H1 (cell line): Measurements from ENCODE around the gene FGF19. TPM values are rescaled to one million over a fixed set of nuclear protein-coding genes. Genes with fewer than 3 reads are reported as not detected.

Experiments used
- CBX8 ChIP-seq: fragments of 300-800, 300-1000 bp; sonication (generic); IDR thresholded peaks from 2 replicates; pipeline ENCODE4 v1.7.1; 2016; ENCODE audit warnings: low read depth, low read length, borderline replicate concordance
- CREB1 ChIP-seq: IDR thresholded peaks from 2 replicates; pipeline ENCODE4 v1.6.1; 2012; ENCODE audit warnings: inconsistent platforms
- SP1 ChIP-seq: IDR thresholded peaks from 2 replicates; pipeline ENCODE4 v1.6.1; 2011; ENCODE audit warnings: low read depth, low read length
- SRF ChIP-seq: IDR thresholded peaks from 2 replicates; pipeline ENCODE4 v1.6.1; 2011; ENCODE audit warnings: mild to moderate bottlenecking, low read depth, low read length, moderate library complexity
- TCF12 ChIP-seq: IDR thresholded peaks from 2 replicates; pipeline ENCODE4 v1.6.1; 2011; ENCODE audit warnings: low read depth, mild to moderate bottlenecking, low read length
- polyA plus RNA-seq, 7 experiments: library from polyadenylated mRNA; depleted of rRNA in 3 of 7; stranded (reverse) in 5 of 7; unstranded in 2 of 7; fragments of >200 nt in 5 of 7; fragments of 200-250 nt in 2 of 7; gene quantifications; 1 replicate in 5 of 7; 2 replicates in 1 of 7; 4 replicates in 1 of 7; pipeline versions ENCODE4 v1.2.1 to v1.2.3, GENCODE V29; 2011 to 2013; ENCODE audit warnings: missing spikeins in 2 of 7, mixed read lengths in 2 of 7
- total RNA-seq: library from RNA; stranded (reverse); fragmentation: NEBNext Ultra II Directional; extraction: Animal tissue kit (Norgen Biotek cat#: 25700); gene quantifications from 2 replicates; pipeline ENCODE4 v1.2.1, GENCODE V29; 2021

Gene FGF19
- total and polyA plus RNA-seq, 2 of the 8 experiments (the other 6 are each of a cell fraction or from before 2014, with no cell fraction given) = 9.6 to 14.8 TPM

DNA sequence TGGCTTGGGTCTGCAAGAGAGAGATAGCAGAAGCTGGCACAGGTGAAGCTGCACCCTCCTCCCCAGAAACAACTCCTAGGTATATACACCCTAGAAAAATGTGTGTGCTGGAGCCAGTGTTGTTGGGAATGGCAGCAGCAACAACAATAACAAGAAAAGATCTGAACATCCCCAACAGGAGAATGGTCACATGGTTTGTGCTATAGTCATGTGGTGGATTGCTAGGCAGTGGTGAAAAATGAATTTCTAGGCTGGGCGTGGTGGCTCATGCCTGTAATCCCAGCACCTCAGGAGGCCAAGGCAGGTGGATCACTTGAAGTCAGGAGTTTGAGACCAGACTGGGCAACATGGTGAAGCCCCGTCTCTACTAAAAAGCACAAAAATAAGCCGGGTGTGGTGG is 31.0 kb upstream of the FGF19 start (continued):
- TF ChIP-seq TCF12 (no peak), CREB1 (no peak), CBX8 (no peak), SP1 (no peak), SRF (no peak)
